GM12873 (cell line): Measurements from ENCODE around the gene TCF4.

Experiments
- CTCF ChIP-seq: IDR thresholded peaks from 2 replicates; pipeline ENCODE4 v1.5.1; 2012; ENCODE audit warnings: low read depth, mild to moderate bottlenecking, moderate library complexity, low read length, control low read depth; ENCODE audit not compliant: insufficient read depth; ENCODE audit errors: missing control alignments

Gene TCF4

GRCh38 chr18:55186588-55186987 is 401.4 kb downstream of the TCF4 start:
- no peak for TF ChIP-seq CTCF

- no peak for TF ChIP-seq CTCF
Measured at GRCh38 chr18:55185391-55185790, 402.6 kb downstream of the TCF4 start.

- TF ChIP-seq CTCF, result no peak
Measured at GRCh38 chr18:55179835-55180234, 408.2 kb downstream of the TCF4 start.

GRCh38 chr18:55179425-55179824 is 408.6 kb downstream of the TCF4 start:
- no peak for TF ChIP-seq CTCF

- no peak for TF ChIP-seq CTCF
Measured at GRCh38 chr18:55173291-55173690, 414.7 kb downstream of the TCF4 start.
